HEK293 (cell line): ENCODE data around the gene CDKAL1.

Experiments used
- CTCF ChIP-seq: fragments of 450-650 bp; formaldehyde crosslinking; IDR thresholded peaks from 2 replicates; pipeline ENCODE4 v1.5.1; 2016; ENCODE audit warnings: missing biosample characterization, missing genetic modification characterization
- MZF1 ChIP-seq: fragments of 450-650 bp; formaldehyde crosslinking; IDR thresholded peaks from 2 replicates; pipeline ENCODE4 v1.5.1; 2017; ENCODE audit warnings: missing biosample characterization, missing genetic modification characterization, borderline replicate concordance
- ZNF24 ChIP-seq: fragments of 450-650 bp; formaldehyde crosslinking; IDR thresholded peaks from 2 replicates; pipeline ENCODE4 v1.5.1; 2016; ENCODE audit warnings: missing biosample characterization, missing genetic modification characterization
- ZNF350 ChIP-seq: fragments of 450-650 bp; formaldehyde crosslinking; IDR thresholded peaks from 2 replicates; pipeline ENCODE4 v1.5.0; 2017; ENCODE audit warnings: missing biosample characterization, mild to moderate bottlenecking, missing genetic modification characterization
- ZNF521 ChIP-seq: fragments of 450-650 bp; formaldehyde crosslinking; IDR thresholded peaks from 2 replicates; pipeline ENCODE4 v1.5.1; 2017; ENCODE audit warnings: missing biosample characterization, mild to moderate bottlenecking, missing genetic modification characterization
- TF ChIP-seq, protein P1 (sequence below): fragments of 450-650 bp; formaldehyde crosslinking; IDR thresholded peaks from 2 replicates; pipeline ENCODE4 v1.5.1; 2017; ENCODE audit warnings: missing biosample characterization, missing genetic modification characterization

- TF ChIP-seq, protein P1, sequence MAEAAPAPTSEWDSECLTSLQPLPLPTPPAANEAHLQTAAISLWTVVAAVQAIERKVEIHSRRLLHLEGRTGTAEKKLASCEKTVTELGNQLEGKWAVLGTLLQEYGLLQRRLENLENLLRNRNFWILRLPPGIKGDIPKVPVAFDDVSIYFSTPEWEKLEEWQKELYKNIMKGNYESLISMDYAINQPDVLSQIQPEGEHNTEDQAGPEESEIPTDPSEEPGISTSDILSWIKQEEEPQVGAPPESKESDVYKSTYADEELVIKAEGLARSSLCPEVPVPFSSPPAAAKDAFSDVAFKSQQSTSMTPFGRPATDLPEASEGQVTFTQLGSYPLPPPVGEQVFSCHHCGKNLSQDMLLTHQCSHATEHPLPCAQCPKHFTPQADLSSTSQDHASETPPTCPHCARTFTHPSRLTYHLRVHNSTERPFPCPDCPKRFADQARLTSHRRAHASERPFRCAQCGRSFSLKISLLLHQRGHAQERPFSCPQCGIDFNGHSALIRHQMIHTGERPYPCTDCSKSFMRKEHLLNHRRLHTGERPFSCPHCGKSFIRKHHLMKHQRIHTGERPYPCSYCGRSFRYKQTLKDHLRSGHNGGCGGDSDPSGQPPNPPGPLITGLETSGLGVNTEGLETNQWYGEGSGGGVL (tag by site-specific recombination), result no peak
- no peak for TF ChIP-seq CTCF (tag by site-specific recombination)
- TF ChIP-seq ZNF350 (tag by site-specific recombination), result no peak
- no peak for TF ChIP-seq ZNF24 (tag by site-specific recombination)
- TF ChIP-seq MZF1 (tag by site-specific recombination), result no peak
- no peak for TF ChIP-seq ZNF521 (tag by site-specific recombination)
These were observed 666.9 kb downstream of the CDKAL1 start for GRCh38 chr6:21201187-21201586.
